Activated T-helper 17 cell treated with anti-CD3 and anti-CD28 coated beads, Interleukin-2, amount 50 U/mL, for 72 hours (primary cell): ENCODE data around the gene ELOVL5. TPM values are rescaled to one million over a fixed set of nuclear protein-coding genes. Genes with fewer than 3 reads are reported as not detected.
A peak's percentile ranks its signal among the peaks of the same experiment; 100 is the strongest.
"Not testable (repeated sequence)": the region's sequence is repeated elsewhere in the genome, so short reads cannot be mapped to it uniquely, and the experiment has no call there.

Source experiments
- ATAC-seq: fragments of 150-1000 bp; cut with Tn5 transposase; replicated peaks from 2 replicates; pipeline ENCODE4 v1.10.0; 2021; ENCODE audit warnings: mild to moderate bottlenecking, moderate library complexity
- H3K27ac Mint-ChIP-seq: one replicate; pipeline ENCODE4 v1.8.0; 2022; ENCODE audit warnings: mixed read lengths
- H3K27me3 Mint-ChIP-seq: one replicate; pipeline ENCODE4 v1.8.0; 2022; ENCODE audit warnings: mixed read lengths
- H3K36me3 Mint-ChIP-seq: one replicate; pipeline ENCODE4 v1.8.0; 2022; ENCODE audit warnings: low read depth, mild to moderate bottlenecking, mixed read lengths
- H3K4me1 Mint-ChIP-seq: one replicate; pipeline ENCODE4 v1.8.0; 2022; ENCODE audit warnings: mixed read lengths
- H3K4me3 Mint-ChIP-seq: one replicate; pipeline ENCODE4 v1.8.0; 2022; ENCODE audit warnings: mild to moderate bottlenecking, mixed read lengths
- H3K9me3 Mint-ChIP-seq: one replicate; pipeline ENCODE4 v1.8.0; 2022; ENCODE audit warnings: mixed read lengths
- total RNA-seq, 2 donors: library from RNA; stranded (reverse); gene quantifications; one replicate each; pipeline ENCODE4 v1.2.3, GENCODE V29; 2022

ELOVL5 gene
- total RNA-seq, 2 donors from 2014 or later: 91.9 to 127 TPM

DNA sequence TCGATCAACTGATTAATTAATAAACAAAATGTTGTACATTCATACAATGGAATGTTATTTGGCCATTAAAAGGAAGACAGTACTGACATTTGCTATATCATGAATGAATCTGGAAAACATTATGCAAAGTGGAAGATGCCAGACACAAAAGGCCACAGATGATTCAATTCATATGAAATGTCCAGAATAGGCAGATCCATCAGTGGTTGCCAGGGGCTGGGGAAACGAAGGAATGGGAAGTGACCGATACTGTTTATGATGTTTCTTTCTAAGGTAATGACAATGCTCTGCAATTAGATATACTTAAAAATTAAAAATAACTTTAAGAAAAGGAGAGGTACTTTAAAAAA is 37.2 kb downstream of the ELOVL5 start:
- no peaks in the 10 kb centered on the region for H3K27me3 Mint-ChIP-seq
- ATAC-seq: no peak
- H3K27ac Mint-ChIP-seq: peak overlapping the region; percentile 93
- peaks cover 30% of the 10 kb centered on the region for H3K36me3 Mint-ChIP-seq
- H3K4me3 Mint-ChIP-seq: peak overlapping the region; percentile 77
- peaks cover 83% of the 10 kb centered on the region for H3K4me1 Mint-ChIP-seq
- no peaks in the 10 kb centered on the region for H3K9me3 Mint-ChIP-seq

- H3K27ac Mint-ChIP-seq: peak overlapping the region; percentile 93
- peak; percentile 9 for ATAC-seq
- no peaks in the 10 kb centered on the region for H3K27me3 Mint-ChIP-seq
- peak overlapping the region; percentile 77 for H3K4me3 Mint-ChIP-seq
- H3K9me3 Mint-ChIP-seq: no peaks in the 10 kb centered on the region
- peaks cover 80% of the 10 kb centered on the region for H3K4me1 Mint-ChIP-seq
- H3K36me3 Mint-ChIP-seq: peaks cover 30% of the 10 kb centered on the region
These were observed 37.8 kb downstream of the ELOVL5 start for GRCh38 chr6:53310771-53311585.

- H3K4me3 Mint-ChIP-seq: peak overlapping the region; percentile 77
- H3K9me3 Mint-ChIP-seq: no peaks in the 10 kb centered on the region
- no peaks in the 10 kb centered on the region for H3K27me3 Mint-ChIP-seq
- H3K27ac Mint-ChIP-seq: peak overlapping the region; percentile 93
- peaks cover 69% of the 10 kb centered on the region for H3K4me1 Mint-ChIP-seq
- no peak for ATAC-seq
- peaks cover 24% of the 10 kb centered on the region for H3K36me3 Mint-ChIP-seq
These were observed 38.8 kb downstream of the ELOVL5 start for GRCh38 chr6:53309901-53310300.

DNA sequence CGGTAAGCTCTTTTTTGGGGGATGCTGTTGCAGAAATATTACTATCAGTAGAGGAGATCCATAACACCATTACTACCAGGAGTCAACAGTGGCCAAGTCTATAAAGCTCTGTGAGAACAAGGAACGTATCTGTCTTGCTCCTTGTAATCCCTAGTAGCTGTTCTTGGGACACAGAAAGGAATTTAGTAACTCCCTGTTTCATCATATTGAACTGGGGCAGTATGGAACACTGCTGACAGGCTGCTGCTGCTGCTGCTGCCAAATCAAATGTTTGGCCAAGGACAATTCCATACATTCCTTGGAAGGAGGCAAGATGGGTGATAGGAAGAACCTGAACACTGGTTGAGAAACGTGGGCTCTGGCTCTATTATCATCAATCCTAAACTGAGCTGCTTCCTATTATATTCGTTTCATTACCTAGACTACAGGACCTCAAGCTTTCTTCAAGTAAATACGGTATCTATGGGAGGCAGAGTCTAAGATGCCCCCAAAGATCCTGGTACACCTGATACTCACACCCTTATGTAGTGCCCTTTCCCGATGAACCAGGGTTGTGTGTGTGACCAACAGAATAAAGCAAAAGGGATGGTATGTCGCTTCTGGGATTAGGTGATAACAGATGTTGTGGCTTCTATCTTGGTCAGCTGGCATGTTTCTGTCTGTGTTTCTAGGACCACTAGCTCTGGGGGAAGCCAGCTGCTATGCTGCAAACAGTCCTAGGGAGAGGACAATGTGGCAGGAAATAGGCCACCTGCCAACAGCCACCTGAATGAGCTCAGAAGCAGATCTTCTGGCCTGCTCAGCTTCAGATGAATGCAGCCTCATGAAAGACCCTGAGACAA is 39.5 kb downstream of the ELOVL5 start:
- no peaks in the 10 kb centered on the region for H3K9me3 Mint-ChIP-seq
- H3K4me1 Mint-ChIP-seq: peaks cover 70% of the 10 kb centered on the region
- no peaks in the 10 kb centered on the region for H3K27me3 Mint-ChIP-seq
- peaks cover 24% of the 10 kb centered on the region for H3K36me3 Mint-ChIP-seq
- H3K4me3 Mint-ChIP-seq: peak overlapping the region; percentile 77
- H3K27ac Mint-ChIP-seq: peak overlapping the region; percentile 93
- ATAC-seq: no peak

- ATAC-seq: peak; percentile 93
- Mint-ChIP-seq H3K9me3 (no peaks in the 10 kb centered on the region), H3K4me3 (peak overlapping the region; percentile 67), H3K27me3 (no peaks in the 10 kb centered on the region), H3K27ac (peak overlapping the region; percentile 87), H3K4me1 (peaks cover 66% of the 10 kb centered on the region), H3K36me3 (peaks cover 13% of the 10 kb centered on the region)
These were observed 41.9 kb downstream of the ELOVL5 start for GRCh38 chr6:53306819-53307347.

DNA sequence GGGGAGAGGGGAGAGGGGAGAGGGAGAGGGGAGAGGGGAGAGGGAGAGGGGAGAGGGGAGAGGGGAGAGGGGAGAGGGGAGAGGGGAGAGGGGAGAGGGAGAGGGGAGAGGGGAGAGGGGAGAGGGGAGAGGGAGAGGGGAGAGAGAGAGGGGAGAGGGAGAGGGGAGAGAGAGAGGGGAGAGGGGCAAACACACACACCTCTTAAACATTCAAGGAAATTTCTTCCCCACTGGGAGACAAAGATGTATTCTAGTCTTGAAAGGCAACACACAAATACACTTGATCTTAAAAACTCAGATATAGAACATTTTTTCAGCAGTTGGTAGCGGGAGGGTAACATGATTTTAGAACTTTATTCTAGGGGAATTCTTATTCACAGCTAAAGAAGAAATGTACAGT is 42.5 kb downstream of the ELOVL5 start:
- peak overlapping the region; percentile 67 for H3K4me3 Mint-ChIP-seq

DNA sequence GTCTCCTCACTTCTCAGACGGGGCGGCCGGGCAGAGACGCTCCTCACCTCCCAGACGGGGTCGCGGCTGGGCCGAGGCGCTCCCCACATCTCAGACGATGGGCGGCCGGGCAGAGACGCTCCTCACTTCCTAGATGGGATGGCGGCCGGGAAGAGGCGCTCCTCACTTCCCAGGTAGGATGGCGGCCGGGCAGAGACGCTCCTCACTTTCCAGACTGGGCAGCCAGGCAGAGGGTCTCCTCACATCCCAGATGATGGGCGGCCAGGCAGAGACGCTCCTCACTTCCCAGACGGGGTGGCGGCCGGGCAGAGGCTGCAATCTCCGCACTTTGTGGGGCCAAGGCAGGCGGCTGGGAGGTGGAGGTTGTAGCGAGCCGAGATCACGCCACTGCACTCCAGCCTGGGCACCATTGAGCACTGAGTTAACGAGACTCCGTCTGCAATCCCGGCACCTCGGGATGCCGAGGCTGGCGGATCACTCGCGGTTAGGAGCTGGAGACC is 43.2 kb downstream of the ELOVL5 start:
- H3K27me3 Mint-ChIP-seq, H3K9me3 Mint-ChIP-seq, H3K4me3 Mint-ChIP-seq, ATAC-seq, H3K36me3 Mint-ChIP-seq, H3K27ac Mint-ChIP-seq: not testable (repeated sequence)
- peaks cover 68% of the 10 kb centered on the region for H3K4me1 Mint-ChIP-seq

More for the DNA sequence above, 42.5 kb downstream of the ELOVL5 start:
- not testable (repeated sequence) for ATAC-seq, H3K9me3 Mint-ChIP-seq, H3K27me3 Mint-ChIP-seq
- Mint-ChIP-seq H3K27ac (peak overlapping the region; percentile 87), H3K36me3 (peaks cover 11% of the 10 kb centered on the region), H3K4me1 (peaks cover 67% of the 10 kb centered on the region)

DNA sequence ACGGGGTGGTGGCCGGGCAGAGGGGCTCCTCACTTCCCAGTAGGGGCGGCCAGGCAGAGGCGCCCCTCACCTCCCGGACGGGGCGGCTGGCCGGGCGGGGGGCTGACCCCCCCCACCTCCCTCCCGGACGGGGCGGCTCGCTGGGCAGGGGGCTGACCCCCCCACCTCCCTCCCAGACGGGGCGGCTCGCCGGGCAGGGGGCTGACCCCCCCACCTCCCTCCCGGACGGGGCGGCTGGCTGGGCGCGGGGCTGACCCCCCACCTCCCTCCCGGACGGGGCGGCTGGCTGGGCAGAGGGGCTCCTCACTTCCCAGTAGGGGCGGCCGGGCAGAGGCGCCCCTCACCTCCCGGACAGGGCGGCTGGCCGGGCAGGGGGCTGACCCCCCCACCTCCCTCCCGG is 43.8 kb downstream of the ELOVL5 start:
- not testable (repeated sequence) for H3K27me3 Mint-ChIP-seq, H3K36me3 Mint-ChIP-seq, H3K27ac Mint-ChIP-seq, H3K9me3 Mint-ChIP-seq, H3K4me3 Mint-ChIP-seq, ATAC-seq
- peaks cover 71% of the 10 kb centered on the region for H3K4me1 Mint-ChIP-seq

GRCh38 chr6:53302678-53303360 is 45.9 kb downstream of the ELOVL5 start:
- peak; percentile 20 for ATAC-seq
- Mint-ChIP-seq H3K4me1 (peaks cover 62% of the 10 kb centered on the region), H3K27ac (peak overlapping the region; percentile 96), H3K4me3 (peak overlapping the region; percentile 85), H3K36me3 (peaks cover 5% of the 10 kb centered on the region), H3K9me3 (no peaks in the 10 kb centered on the region), H3K27me3 (no peaks in the 10 kb centered on the region)

DNA sequence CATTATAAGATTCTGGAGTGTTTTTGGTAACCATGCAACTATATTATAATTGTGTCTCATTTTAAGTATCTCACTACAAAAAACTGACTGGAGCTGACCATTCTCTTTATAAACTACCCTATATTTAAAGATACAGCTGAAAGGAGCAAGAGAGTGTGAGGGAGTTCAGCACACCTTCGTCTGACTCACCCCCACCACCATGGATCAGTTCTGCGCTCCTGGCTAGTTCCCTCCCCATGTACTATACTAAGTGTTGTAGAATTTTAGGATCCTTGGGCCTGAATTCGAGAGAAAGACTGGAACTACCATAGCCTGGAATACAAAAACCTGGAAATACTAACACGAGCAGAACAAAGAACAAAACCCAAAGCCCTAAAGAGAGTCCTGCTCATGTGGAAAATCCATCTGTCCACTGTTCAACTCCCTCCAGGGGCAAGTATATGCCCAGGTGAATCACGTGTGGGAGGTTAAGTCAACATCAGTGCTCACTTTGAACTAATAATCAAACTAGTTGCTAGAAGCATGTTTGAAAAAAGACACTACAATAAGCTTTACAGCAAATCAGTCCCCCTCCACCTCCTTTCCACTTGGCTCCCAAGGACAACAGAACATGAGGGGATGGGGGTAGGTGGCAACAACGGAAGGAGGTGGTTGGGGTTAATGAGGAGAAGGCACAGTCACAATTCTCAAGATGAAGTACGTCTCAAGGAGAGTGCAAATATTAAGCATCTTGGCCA is 46.8 kb downstream of the ELOVL5 start:
- H3K4me1 Mint-ChIP-seq: peaks cover 62% of the 10 kb centered on the region
- H3K27ac Mint-ChIP-seq: peak overlapping the region; percentile 96
- no peak for ATAC-seq
- peak overlapping the region; percentile 85 for H3K4me3 Mint-ChIP-seq
- no peaks in the 10 kb centered on the region for H3K9me3 Mint-ChIP-seq
- no peaks in the 10 kb centered on the region for H3K27me3 Mint-ChIP-seq
- peaks cover 5% of the 10 kb centered on the region for H3K36me3 Mint-ChIP-seq

DNA sequence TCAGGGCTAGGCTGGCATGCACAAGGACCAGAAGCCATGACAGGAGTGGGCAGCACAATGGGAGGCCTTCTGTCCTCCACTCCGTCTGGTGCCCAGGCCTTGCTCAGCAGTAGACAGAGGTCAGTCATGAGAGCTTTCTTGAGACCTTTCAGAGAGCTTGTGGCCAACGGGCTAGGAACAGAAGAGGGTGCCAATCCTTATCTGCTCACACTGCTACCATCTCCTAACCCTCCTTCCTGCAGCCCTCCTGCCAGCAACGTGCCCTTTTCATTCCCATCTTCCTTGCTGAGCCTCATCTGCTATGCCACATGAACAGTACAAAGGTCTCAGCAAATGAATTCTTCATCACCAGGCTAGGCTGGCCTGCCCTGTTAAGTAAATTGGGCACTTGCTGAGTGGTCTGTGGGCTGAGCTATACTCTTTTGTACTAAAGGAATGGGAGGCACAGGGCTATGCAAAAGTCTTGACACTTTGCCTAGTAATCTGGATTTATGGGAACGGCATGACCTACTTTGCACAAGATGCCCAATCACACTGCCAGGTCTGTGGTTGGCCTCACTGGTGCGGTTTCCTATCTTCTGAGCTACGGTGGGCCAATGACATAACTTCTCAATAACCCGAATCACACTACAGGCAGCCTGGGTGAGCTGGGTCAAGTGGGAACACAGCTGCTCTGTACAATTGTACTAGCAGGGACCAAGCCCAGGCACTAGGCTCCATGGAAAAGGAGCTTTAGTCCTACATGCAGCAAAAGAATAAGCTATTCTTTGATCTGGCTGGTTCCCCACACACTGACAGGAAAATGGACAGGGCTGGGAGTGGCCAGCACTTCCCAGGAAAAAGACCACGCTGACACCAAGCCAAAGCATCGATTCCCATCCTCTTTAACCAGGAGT is 47.8 kb downstream of the ELOVL5 start:
- H3K36me3 Mint-ChIP-seq: peaks cover 7% of the 10 kb centered on the region
- peaks cover 61% of the 10 kb centered on the region for H3K4me1 Mint-ChIP-seq
- H3K4me3 Mint-ChIP-seq: peak overlapping the region; percentile 85
- H3K27me3 Mint-ChIP-seq: no peaks in the 10 kb centered on the region
- H3K9me3 Mint-ChIP-seq: no peaks in the 10 kb centered on the region
- peak; percentile 68 for ATAC-seq
- H3K27ac Mint-ChIP-seq: peak overlapping the region; percentile 96

GRCh38 chr6:53299331-53300005 is 49.3 kb downstream of the ELOVL5 start:
- Mint-ChIP-seq H3K27ac (peak overlapping the region; percentile 96), H3K4me3 (peak overlapping the region; percentile 85), H3K4me1 (peaks cover 59% of the 10 kb centered on the region), H3K9me3 (no peaks in the 10 kb centered on the region), H3K27me3 (no peaks in the 10 kb centered on the region), H3K36me3 (peaks cover 21% of the 10 kb centered on the region)
- no peak for ATAC-seq
